GM06990 (cell line): Measurements from ENCODE around the gene ARID1A.
A peak's percentile ranks its signal among the peaks of the same experiment; 100 is the strongest.
"Not testable (repeated sequence)": the region's sequence is repeated elsewhere in the genome, so short reads cannot be mapped to it uniquely, and the experiment has no call there.

ENCODE experiments used
- DNase-seq: peaks from one replicate; pipeline ENCODE4 v3.0.0-alpha.2; 2011; ENCODE audit not compliant: insufficient read length; ENCODE audit errors: extremely low read depth
- H3K27me3 ChIP-seq: replicated peaks from 2 replicates; pipeline ENCODE4 v1.6.0; 2011; ENCODE audit warnings: low read length; ENCODE audit not compliant: control insufficient read depth, insufficient read depth
- H3K36me3 ChIP-seq: 2 replicates; pipeline ENCODE4 v1.5.1; 2011; ENCODE audit warnings: low read length; ENCODE audit not compliant: control insufficient read depth, insufficient read depth
- H3K4me3 ChIP-seq: replicated peaks from 2 replicates; pipeline ENCODE4 v1.5.1; 2011; ENCODE audit warnings: low read depth, mild to moderate bottlenecking, control low read depth, low read length
- CTCF ChIP-seq: IDR thresholded peaks from 2 replicates; pipeline ENCODE4 v1.5.1; 2011; ENCODE audit warnings: low read length, control low read depth, mild to moderate bottlenecking, inconsistent platforms; ENCODE audit not compliant: insufficient read depth, poor library complexity, severe bottlenecking

The ARID1A gene

GRCh38 chr1:26792924-26793323 lies 97.1 kb downstream of the ARID1A start:
- H3K36me3 ChIP-seq, result peaks cover 16% of the 10 kb centered on the region
- no peak overlapping the region for H3K4me3 ChIP-seq
- no peak for DNase-seq
- H3K27me3 ChIP-seq, result no peaks in the 10 kb centered on the region
- TF ChIP-seq CTCF, result no peak

DNA sequence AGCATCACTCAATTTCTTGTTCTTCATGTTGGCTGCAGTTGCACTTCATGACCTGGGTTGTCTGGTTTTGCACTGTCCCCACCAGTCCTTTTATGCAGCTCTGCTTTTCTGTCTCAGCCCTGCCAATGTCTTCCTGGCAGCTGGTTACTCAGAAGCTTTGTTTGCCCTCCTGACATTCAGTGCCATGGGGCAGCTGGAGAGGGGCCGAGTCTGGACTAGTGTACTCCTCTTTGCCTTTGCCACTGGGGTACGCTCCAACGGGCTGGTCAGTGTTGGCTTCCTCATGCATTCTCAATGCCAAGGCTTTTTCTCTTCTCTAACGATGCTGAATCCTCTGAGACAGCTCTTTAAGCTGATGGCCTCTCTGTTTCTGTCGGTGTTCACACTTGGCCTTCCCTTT lies 98.6 kb downstream of the ARID1A start:
- no peak for TF ChIP-seq CTCF
- no peak for DNase-seq
- no peak overlapping the region for H3K4me3 ChIP-seq
- no peaks in the 10 kb centered on the region for H3K27me3 ChIP-seq
- peaks cover 16% of the 10 kb centered on the region for H3K36me3 ChIP-seq

DNA sequence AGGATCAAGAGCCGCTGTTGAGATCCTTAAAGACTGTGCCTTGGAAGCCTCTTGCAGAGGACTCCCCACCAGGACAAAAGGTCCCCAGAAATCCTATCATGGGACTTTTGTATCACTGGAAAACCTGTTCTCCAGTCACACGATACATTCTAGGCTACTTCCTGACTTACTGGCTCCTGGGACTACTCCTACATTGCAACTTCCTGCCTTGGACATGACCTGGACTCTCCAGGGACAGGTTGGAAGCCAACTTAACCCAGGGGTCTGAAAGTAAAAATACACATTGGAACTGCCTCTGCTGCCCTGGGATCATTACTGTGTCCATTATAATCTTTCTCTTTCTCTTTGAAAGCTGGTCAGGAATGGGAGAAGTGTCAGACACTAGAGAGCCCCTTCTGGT lies 101.8 kb downstream of the ARID1A start:
- H3K36me3 ChIP-seq, result peaks cover 16% of the 10 kb centered on the region
- TF ChIP-seq CTCF, result no peak

GRCh38 chr1:26799479-26800142 lies 103.8 kb downstream of the ARID1A start:
- no peak for DNase-seq

More for the DNA sequence above, 101.8 kb downstream of the ARID1A start:
- no peak for DNase-seq
- Histone ChIP-seq H3K4me3 (no peak overlapping the region), H3K27me3 (no peaks in the 10 kb centered on the region)

DNA sequence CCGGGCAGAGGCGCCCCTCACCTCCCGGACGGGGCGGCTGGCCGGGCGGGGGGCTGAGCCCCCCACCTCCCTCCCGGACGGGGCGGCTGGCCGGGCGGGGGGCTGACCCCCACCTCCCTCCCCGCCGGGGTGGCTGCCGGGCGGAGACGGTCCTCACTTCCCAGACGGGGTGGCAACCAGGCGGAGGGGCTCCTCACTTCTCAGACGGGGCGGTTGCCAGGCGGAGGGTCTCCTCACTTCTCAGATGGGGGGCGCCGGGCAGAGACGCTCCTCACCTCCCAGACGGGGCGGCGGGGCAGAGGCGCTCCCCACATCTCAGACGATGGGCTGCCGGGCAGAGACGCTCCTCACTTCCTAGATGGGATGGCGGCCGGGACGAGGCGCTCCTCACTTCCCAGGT lies 108.1 kb downstream of the ARID1A start:
- not testable (repeated sequence) for H3K4me3 ChIP-seq, DNase-seq, H3K27me3 ChIP-seq, H3K36me3 ChIP-seq

More at GRCh38 chr1:26799479-26800142, 103.8 kb downstream of the ARID1A start:
- Histone ChIP-seq H3K27me3 (no peaks in the 10 kb centered on the region), H3K4me3 (no peak overlapping the region), H3K36me3 (peaks cover 6% of the 10 kb centered on the region)
- TF ChIP-seq CTCF, result no peak

DNA sequence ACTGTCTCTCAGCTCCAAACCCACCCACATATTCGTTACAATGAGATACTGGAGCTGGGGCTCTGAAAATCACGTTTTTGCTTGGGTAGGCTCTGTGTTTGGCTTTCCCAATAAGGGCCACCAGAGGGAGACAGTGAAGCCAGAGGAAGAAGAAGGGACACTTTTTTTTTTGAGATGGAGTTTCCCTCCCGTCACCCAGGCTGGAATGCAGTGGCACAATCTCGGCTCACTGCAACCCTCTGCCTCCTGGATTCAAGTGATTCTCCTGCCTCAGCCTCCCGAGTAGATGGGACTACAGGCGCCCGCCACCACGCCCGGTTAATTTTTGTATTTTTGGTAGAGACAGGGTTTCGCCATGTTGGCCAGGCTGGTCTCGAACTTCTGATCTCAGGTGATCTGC lies 114.3 kb downstream of the ARID1A start:
- H3K4me3 ChIP-seq, DNase-seq, H3K36me3 ChIP-seq, H3K27me3 ChIP-seq: not testable (repeated sequence)
- peak; percentile 83 for TF ChIP-seq CTCF
